ENCODE results near the gene STK32B. TPM values are rescaled to one million over a fixed set of nuclear protein-coding genes. Genes with fewer than 3 reads are reported as not detected.

The STK32B gene
- total and polyA plus RNA-seq, 8 donors: 0.90 to 5.1 (median 3.3) TPM

- no peak for ATAC-seq
- no peaks in the 10 kb centered on the region for H3K36me3 ChIP-seq
- no peak overlapping the region for H3K27ac ChIP-seq
- H3K9me3 ChIP-seq: no peaks in the 10 kb centered on the region
- no peaks in the 10 kb centered on the region for H3K4me1 ChIP-seq
- H3K4me3 ChIP-seq: no peak overlapping the region
- no peaks in the 10 kb centered on the region for H3K27me3 ChIP-seq
- TF ChIP-seq CTCF (IDR thresholded peaks at IDR 0.05): no peak
- intact Hi-C loops (cut with DNase I): no loop called here
- DNase-seq: no peak
Measured at GRCh38 chr4:5463936-5464650, 412.8 kb downstream of the STK32B start.

GRCh38 chr4:5465529-5465928, 414.2 kb downstream of the STK32B start:
- H3K36me3 ChIP-seq: no peaks in the 10 kb centered on the region
- no peaks in the 10 kb centered on the region for H3K9me3 ChIP-seq
- ATAC-seq (no peak), DNase-seq (no peak)
- no peak overlapping the region for H3K4me3 ChIP-seq
- no peaks in the 10 kb centered on the region for H3K4me1 ChIP-seq
- no peaks in the 10 kb centered on the region for H3K27me3 ChIP-seq
- no peak overlapping the region for H3K27ac ChIP-seq
- intact Hi-C loops (cut with DNase I): no loop called here
- TF ChIP-seq CTCF (IDR thresholded peaks at IDR 0.05): no peak

GRCh38 chr4:5465956-5466355, 414.7 kb downstream of the STK32B start:
- intact Hi-C loops (cut with DNase I): no loop called here
- H3K4me1 ChIP-seq: no peaks in the 10 kb centered on the region
- ATAC-seq (no peak), DNase-seq (no peak)
- H3K36me3 ChIP-seq: no peaks in the 10 kb centered on the region
- H3K27me3 ChIP-seq: no peaks in the 10 kb centered on the region
- no peaks in the 10 kb centered on the region for H3K9me3 ChIP-seq
- no peak overlapping the region for H3K27ac ChIP-seq
- H3K4me3 ChIP-seq: no peak overlapping the region
- no peak for TF ChIP-seq CTCF (IDR thresholded peaks at IDR 0.05)

GRCh38 chr4:5467111-5467510, 415.8 kb downstream of the STK32B start:
- TF ChIP-seq CTCF (IDR thresholded peaks at IDR 0.05): no peak
- DNase-seq (no peak), ATAC-seq (no peak)
- no peak overlapping the region for H3K4me3 ChIP-seq
- intact Hi-C loops (cut with DNase I): no loop called here
- no peaks in the 10 kb centered on the region for H3K27me3 ChIP-seq
- H3K27ac ChIP-seq: no peak overlapping the region
- H3K4me1 ChIP-seq: no peaks in the 10 kb centered on the region
- no peaks in the 10 kb centered on the region for H3K9me3 ChIP-seq
- no peaks in the 10 kb centered on the region for H3K36me3 ChIP-seq

- no peak for TF ChIP-seq CTCF (IDR thresholded peaks at IDR 0.05)
- no peaks in the 10 kb centered on the region for H3K9me3 ChIP-seq
- H3K4me1 ChIP-seq: no peaks in the 10 kb centered on the region
- H3K4me3 ChIP-seq: no peak overlapping the region
- DNase-seq (no peak), ATAC-seq (no peak)
- H3K36me3 ChIP-seq: no peaks in the 10 kb centered on the region
- H3K27me3 ChIP-seq: no peaks in the 10 kb centered on the region
- intact Hi-C loops (cut with DNase I): no loop called here
- no peak overlapping the region for H3K27ac ChIP-seq
Measured at GRCh38 chr4:5469151-5469775, 418.0 kb downstream of the STK32B start.

Measured in left lung (tissue), 10 donors.